HG03045 (cell line): ENCODE measurements around the gene TELO2.

ENCODE experiments used
- ATAC-seq: cut with Tn5 transposase; IDR thresholded peaks from one replicate; pipeline ENCODE4 v1.9.1; 2021; ENCODE audit warnings: mild to moderate bottlenecking, moderate library complexity; ENCODE audit not compliant: unreplicated experiment

Gene TELO2

GRCh38 chr16:1550696-1551095 is 57.5 kb downstream of the TELO2 start:
- no peak for ATAC-seq

- no peak for ATAC-seq
Observed at GRCh38 chr16:1551166-1551565, 58.0 kb downstream of the TELO2 start.

DNA sequence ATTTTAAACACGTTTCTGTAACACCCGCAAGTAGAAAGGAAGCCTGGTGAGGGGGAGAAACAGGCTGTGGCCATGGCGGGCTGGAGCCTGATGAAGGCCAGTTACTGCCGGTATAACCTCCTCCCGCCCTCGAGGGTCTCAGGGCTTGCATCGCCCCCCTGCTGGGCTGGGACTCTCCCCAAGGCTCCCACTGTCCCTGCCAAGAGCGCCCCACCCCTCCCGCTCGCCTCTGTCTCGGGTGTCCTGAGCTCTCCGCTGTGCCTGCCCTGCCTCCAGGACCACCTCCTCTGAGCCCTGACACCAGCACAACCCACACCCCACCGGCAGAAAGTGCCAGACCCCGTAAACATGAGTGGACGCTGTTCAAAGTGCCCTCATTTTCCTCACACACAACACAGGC is 59.0 kb downstream of the TELO2 start:
- ATAC-seq, result no peak

- ATAC-seq, result no peak
Observed at GRCh38 chr16:1553946-1554825, 61.0 kb downstream of the TELO2 start.

GRCh38 chr16:1554826-1555445 is 61.8 kb downstream of the TELO2 start:
- ATAC-seq, result no peak

- no peak for ATAC-seq
Observed at GRCh38 chr16:1556254-1556653, 63.1 kb downstream of the TELO2 start.

DNA sequence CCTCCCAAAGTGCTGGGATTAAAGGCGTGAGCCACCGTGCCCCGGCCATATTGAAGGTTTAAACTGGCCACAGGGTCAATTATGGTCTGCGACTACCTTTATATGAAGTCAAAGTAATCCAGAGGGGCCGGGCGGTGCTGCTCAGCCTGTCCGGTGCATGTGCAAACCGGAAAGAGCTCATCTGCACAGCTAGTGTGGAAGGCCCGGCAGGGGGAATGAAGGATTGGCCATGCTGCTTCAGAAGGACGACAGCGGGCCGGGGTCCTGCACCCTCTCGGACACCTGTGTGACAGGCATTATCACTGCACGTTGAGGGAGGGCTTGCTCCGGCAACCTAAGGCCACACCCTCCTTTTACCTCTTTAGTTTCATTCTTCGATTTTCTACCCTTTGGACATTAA is 63.9 kb downstream of the TELO2 start:
- ATAC-seq, result no peak

GRCh38 chr16:1557576-1557975 is 64.4 kb downstream of the TELO2 start:
- ATAC-seq, result no peak

GRCh38 chr16:1559446-1559975 is 66.4 kb downstream of the TELO2 start:
- ATAC-seq, result no peak
